RKO (cell line): ENCODE results near the gene BTBD9.

Experiments used
- DNase-seq: peaks from one replicate; pipeline ENCODE4 v3.0.0-alpha.2; 2016; ENCODE audit warnings: low spot score

BTBD9 gene

GRCh38 chr6:38174806-38175495 lies 464.8 kb downstream of the BTBD9 start:
- DNase-seq = no peak

- no peak for DNase-seq
Measured at GRCh38 chr6:38174315-38174714, 465.4 kb downstream of the BTBD9 start.

GRCh38 chr6:38173909-38174308 lies 465.8 kb downstream of the BTBD9 start:
- DNase-seq = no peak

GRCh38 chr6:38172739-38173410 lies 466.9 kb downstream of the BTBD9 start:
- DNase-seq = no peak

GRCh38 chr6:38171997-38172738 lies 467.6 kb downstream of the BTBD9 start:
- no peak for DNase-seq

GRCh38 chr6:38170666-38171355 lies 468.9 kb downstream of the BTBD9 start:
- no peak for DNase-seq

- no peak for DNase-seq
Measured at GRCh38 chr6:38169977-38170526, 469.7 kb downstream of the BTBD9 start.

GRCh38 chr6:38169221-38169976 lies 470.3 kb downstream of the BTBD9 start:
- DNase-seq = no peak

- no peak for DNase-seq
Measured at GRCh38 chr6:38168699-38169098, 471.0 kb downstream of the BTBD9 start.

- DNase-seq = no peak
Measured at GRCh38 chr6:38168126-38168525, 471.6 kb downstream of the BTBD9 start.

GRCh38 chr6:38167598-38167997 lies 472.1 kb downstream of the BTBD9 start:
- no peak for DNase-seq

GRCh38 chr6:38166411-38167240 lies 473.1 kb downstream of the BTBD9 start:
- no peak for DNase-seq

- DNase-seq = no peak
Measured at GRCh38 chr6:38164671-38165108, 475.0 kb downstream of the BTBD9 start.

GRCh38 chr6:38164131-38164481 lies 475.6 kb downstream of the BTBD9 start:
- DNase-seq = no peak

GRCh38 chr6:38163186-38164130 lies 476.3 kb downstream of the BTBD9 start:
- DNase-seq = no peak

GRCh38 chr6:38162493-38163185 lies 477.1 kb downstream of the BTBD9 start:
- DNase-seq = no peak

GRCh38 chr6:38161754-38162492 lies 477.8 kb downstream of the BTBD9 start:
- no peak for DNase-seq

GRCh38 chr6:38161331-38161730 lies 478.4 kb downstream of the BTBD9 start:
- DNase-seq = no peak
